GM19324 (cell line): Measurements from ENCODE around the gene NFIB.

Experiments
- ATAC-seq: cut with Tn5 transposase; IDR thresholded peaks from one replicate; pipeline ENCODE4 v1.9.1; 2021; ENCODE audit warnings: mild to moderate bottlenecking, moderate library complexity; ENCODE audit not compliant: unreplicated experiment, low FRiP score

The NFIB gene

GRCh38 chr9:14307989-14308852 lies 5.7 kb downstream of the NFIB start:
- ATAC-seq, result no peak

GRCh38 chr9:14306672-14307660 lies 7.0 kb downstream of the NFIB start:
- no peak for ATAC-seq

- ATAC-seq, result no peak
Observed at GRCh38 chr9:14306188-14306587, 7.8 kb downstream of the NFIB start.

GRCh38 chr9:14304259-14304658 lies 9.7 kb downstream of the NFIB start:
- ATAC-seq, result no peak

GRCh38 chr9:14303521-14303920 lies 10.4 kb downstream of the NFIB start:
- no peak for ATAC-seq

- ATAC-seq, result no peak
Observed at GRCh38 chr9:14303100-14303499, 10.8 kb downstream of the NFIB start.

- ATAC-seq, result no peak
Observed at GRCh38 chr9:14302405-14302804, 11.5 kb downstream of the NFIB start.

- no peak for ATAC-seq
Observed at GRCh38 chr9:14301583-14302021, 12.3 kb downstream of the NFIB start.

- no peak for ATAC-seq
Observed at GRCh38 chr9:14301006-14301405, 12.9 kb downstream of the NFIB start.

- ATAC-seq, result no peak
Observed at GRCh38 chr9:14300588-14300987, 13.4 kb downstream of the NFIB start.

GRCh38 chr9:14300040-14300439 lies 13.9 kb downstream of the NFIB start:
- ATAC-seq, result no peak

- ATAC-seq, result no peak
Observed at GRCh38 chr9:14298601-14299022, 15.3 kb downstream of the NFIB start.

- no peak for ATAC-seq
Observed at GRCh38 chr9:14296495-14297113, 17.3 kb downstream of the NFIB start.

- no peak for ATAC-seq
Observed at GRCh38 chr9:14294659-14295058, 19.3 kb downstream of the NFIB start.

GRCh38 chr9:14293801-14294200 lies 20.1 kb downstream of the NFIB start:
- ATAC-seq, result no peak

- no peak for ATAC-seq
Observed at GRCh38 chr9:14292181-14292739, 21.7 kb downstream of the NFIB start.

- no peak for ATAC-seq
Observed at GRCh38 chr9:14289916-14290315, 24.0 kb downstream of the NFIB start.

- no peak for ATAC-seq
Observed at GRCh38 chr9:14288433-14288832, 25.5 kb downstream of the NFIB start.

GRCh38 chr9:14286121-14286520 lies 27.8 kb downstream of the NFIB start:
- no peak for ATAC-seq

- no peak for ATAC-seq
Observed at GRCh38 chr9:14283276-14283675, 30.7 kb downstream of the NFIB start.
